22Rv1 (cell line): ENCODE measurements around the gene DENND5A.

Source experiments
- CTCF ChIP-seq: fragments of 450-650 bp; IDR thresholded peaks from 2 replicates; pipeline ENCODE4 v1.5.1; 2017; ENCODE audit warnings: mild to moderate bottlenecking
- ZFX ChIP-seq: fragments of 450-650 bp; IDR thresholded peaks from 2 replicates; pipeline ENCODE4 v1.6.1; 2017; ENCODE audit warnings: antibody characterized with exemption, borderline replicate concordance

- TF ChIP-seq CTCF (no peak), ZFX (no peak)
Measured at GRCh38 chr11:9250139-9250582, 15.0 kb downstream of the DENND5A start.
